ENCODE results near the gene SPACA1. TPM values are rescaled to one million over a fixed set of nuclear protein-coding genes. Genes with fewer than 3 reads are reported as not detected.
"Not testable (repeated sequence)": the region's sequence is repeated elsewhere in the genome, so short reads cannot be mapped to it uniquely, and the experiment has no call there.

The SPACA1 gene, protein sequence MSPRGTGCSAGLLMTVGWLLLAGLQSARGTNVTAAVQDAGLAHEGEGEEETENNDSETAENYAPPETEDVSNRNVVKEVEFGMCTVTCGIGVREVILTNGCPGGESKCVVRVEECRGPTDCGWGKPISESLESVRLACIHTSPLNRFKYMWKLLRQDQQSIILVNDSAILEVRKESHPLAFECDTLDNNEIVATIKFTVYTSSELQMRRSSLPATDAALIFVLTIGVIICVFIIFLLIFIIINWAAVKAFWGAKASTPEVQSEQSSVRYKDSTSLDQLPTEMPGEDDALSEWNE
- not detected for polyA plus RNA-seq (ENCODE audit: insufficient read length in 10 of 10)
- long read RNA-seq, donor 1, result 0 reads
- long read RNA-seq, donor 2, result 0 reads
- long read RNA-seq, donor 3, result 0 reads
- long read RNA-seq, donor 4, result 0 reads
- long read RNA-seq, donor 5, result 0 reads
- long read RNA-seq, donor 6, result 0 reads
- long read RNA-seq, donor 7, result 0 reads
- long read RNA-seq, donor 8, result 0 reads
- long read RNA-seq, donor 9, result 0 reads

- peak in 1 of 3 donors; percentile 2 for DNase-seq
Observed at GRCh38 chr6:88047510-88048150, at the start of gene SPACA1. TSS of gene SPACA1 (plus strand) at chr6:88047841. CDS start at chr6:88047906, 65 bp downstream.

DNA sequence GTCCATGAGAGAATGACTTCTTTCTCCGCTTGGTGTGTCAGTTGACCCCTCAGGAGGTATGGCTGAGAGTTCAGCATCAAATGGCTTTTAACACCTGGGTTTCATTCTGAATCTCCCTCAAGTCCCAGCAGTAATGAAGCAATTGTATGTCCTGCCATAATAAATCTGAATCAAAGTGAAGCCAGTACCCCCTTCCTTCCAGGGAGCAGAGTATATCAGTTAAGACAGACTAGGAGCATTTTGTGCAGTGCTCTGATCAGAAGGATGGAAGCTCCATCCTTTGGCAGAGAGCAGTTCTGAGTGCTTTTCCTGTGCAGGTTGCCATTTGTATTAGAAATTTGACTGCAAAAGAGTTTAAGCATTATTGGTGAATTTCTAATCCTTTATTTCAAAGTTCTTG lies 46.9 kb upstream of the SPACA1 start:
- no peak for DNase-seq

- not testable (repeated sequence) for DNase-seq
Observed at GRCh38 chr6:88001279-88001678, 46.4 kb upstream of the SPACA1 start.

- DNase-seq, result no peak
Observed at GRCh38 chr6:88004707-88005106, 42.9 kb upstream of the SPACA1 start.

DNA sequence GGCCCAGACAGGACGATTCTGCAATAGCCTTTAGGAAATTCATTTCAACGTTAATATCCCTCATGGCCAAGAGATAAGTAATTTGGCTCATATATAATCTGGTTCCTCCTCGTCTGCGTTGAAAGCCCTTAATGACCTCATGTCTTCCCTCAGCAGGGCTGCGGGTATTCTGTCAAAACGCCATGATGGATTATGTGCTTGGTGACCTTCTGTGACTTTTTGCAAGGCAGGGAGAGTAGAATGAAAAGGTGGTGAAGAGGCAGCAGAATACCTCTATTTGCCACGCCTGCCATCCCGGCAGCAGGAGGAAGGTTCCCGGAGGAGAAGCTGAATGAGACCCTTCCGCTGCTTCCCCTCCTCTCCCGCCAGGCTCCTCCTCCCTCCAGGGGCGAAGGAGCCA lies 41.1 kb upstream of the SPACA1 start:
- DNase-seq, result no peak

- DNase-seq, result no peak
Observed at GRCh38 chr6:88008411-88008810, 39.2 kb upstream of the SPACA1 start.

- DNase-seq, result no peak
Observed at GRCh38 chr6:88008831-88009231, 38.8 kb upstream of the SPACA1 start.

GRCh38 chr6:88013015-88013414 lies 34.6 kb upstream of the SPACA1 start:
- DNase-seq, result no peak

DNA sequence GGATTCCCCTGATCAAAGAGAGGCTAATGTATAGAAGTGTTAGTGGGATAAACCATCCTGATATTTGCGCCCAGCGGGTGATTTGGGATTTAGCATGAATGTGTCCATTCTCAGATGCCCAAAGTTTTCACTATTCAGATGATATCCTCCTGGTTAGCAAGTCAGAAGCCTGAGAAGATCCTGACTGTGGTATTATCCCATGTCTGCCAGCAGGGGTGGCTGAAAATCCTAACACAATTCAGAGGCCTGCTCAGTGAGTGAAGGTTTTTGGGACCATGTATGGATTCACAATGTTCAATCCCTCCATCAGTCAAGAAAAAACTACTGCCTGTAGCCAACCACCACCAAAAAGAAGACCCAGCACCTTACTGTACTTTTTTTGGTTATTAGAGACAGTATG lies 34.1 kb upstream of the SPACA1 start:
- DNase-seq, result no peak

GRCh38 chr6:88020439-88020838 lies 27.2 kb upstream of the SPACA1 start:
- no peak for DNase-seq

GRCh38 chr6:88024696-88025095 lies 22.9 kb upstream of the SPACA1 start:
- DNase-seq, result no peak

- DNase-seq, result no peak
Observed at GRCh38 chr6:88031550-88031949, 16.1 kb upstream of the SPACA1 start.

- no peak for DNase-seq
Observed at GRCh38 chr6:88044530-88044929, 3.1 kb upstream of the SPACA1 start.

DNA sequence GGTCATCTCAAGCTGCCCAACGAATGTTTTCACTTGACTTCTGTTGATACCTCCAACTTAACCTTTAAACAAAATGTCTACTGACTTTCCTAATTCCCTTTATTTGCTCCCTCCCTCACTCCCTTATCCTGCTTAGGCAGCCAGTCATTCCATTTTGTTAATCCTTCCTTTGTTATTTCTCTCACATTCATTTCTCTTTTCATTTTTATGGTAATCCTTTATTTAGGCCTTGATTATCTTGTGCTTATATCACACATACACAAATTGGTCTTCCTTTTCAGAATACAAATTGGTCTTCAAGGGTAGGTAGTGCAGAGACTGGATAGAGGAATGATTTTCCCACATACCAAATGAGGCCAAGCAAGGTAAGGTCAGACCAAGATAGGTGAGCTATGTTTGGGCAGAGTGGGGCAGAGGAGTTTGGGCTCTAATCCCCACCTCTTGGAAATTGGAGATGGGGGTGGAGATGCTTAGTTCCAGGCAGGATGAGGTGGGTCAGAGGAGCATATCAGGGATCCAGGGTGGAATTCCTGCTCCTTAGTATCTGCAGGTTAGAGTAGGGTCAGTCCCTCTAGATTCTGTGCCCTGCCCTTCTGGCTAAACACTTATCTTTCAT lies 2.0 kb upstream of the SPACA1 start:
- no peak for DNase-seq

- no peak for DNase-seq
Observed at GRCh38 chr6:88048578-88048977, 937 bp downstream of the SPACA1 start.

DNA sequence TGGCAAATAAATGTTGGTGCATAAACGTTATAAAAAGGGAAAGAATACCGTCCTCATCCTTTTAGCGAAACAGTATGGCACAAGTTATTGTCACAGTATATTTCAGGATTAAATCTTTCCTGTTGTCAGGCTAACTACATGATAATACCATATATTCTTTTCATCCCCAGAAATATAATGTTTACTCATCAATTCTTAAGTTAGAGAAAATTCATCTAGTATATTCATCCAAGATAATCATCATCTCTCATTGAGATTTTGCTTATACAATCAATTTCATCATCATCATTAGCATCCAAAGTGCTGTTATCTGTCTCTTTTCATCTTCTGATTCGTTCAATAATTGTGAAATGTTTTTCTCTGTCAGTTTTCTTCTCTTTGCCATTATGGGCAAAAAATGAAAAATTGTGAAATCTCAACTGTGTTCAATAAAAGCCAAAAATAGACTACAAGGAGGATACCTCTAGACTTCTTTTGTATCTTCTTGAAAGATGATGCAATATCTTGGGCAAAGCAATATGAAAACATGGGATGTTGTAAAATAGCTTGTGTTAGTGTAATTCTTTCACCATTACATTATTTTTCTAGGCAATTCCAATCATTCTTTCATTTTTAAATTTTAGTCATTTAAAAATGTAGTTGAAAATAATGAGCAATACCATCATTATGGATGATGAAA lies 2.6 kb downstream of the SPACA1 start:
- no peak for DNase-seq

- no peak for DNase-seq
Observed at GRCh38 chr6:88059191-88059590, 11.6 kb downstream of the SPACA1 start.

- DNase-seq, result no peak
Observed at GRCh38 chr6:88062376-88062775, 14.7 kb downstream of the SPACA1 start.

GRCh38 chr6:88072462-88072861 lies 24.8 kb downstream of the SPACA1 start:
- no peak for DNase-seq

DNA sequence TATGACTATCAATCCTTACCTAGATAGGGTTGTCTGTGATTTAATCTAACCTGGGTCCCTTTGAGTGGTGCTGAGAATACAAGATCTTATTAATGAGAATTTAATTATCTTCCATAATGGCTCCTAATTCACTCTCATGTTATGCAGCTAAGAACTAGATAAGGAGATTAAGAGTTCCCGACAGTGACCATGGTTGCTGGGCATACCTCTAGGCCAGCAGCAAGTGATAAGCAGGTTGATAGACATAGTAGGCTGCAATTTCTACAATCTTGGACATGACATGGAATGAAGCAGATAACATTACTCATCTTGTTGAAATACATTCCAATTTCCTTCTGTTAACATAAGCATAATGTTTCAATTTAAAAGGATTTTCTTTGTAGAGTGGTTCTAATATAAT lies 27.1 kb downstream of the SPACA1 start:
- no peak for DNase-seq

DNA sequence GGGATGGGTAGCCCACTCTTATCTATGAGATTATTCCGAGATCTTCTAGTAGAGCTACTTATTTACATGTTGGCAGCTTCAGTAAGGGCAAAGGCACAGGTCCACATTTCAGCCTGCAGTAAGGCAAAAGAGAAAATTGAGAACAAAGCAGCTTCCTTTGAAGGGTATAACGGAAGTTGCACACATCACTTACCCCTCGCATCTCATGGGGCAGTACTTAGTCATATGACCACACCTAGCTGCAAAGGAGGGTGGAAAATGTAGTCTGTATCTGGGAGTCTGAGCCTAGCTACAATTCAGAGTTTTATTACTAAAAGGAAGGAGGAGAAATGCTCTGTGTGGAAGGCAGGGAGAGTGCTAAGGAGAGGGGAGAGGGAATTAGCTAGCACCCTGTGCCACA lies 29.7 kb downstream of the SPACA1 start:
- no peak for DNase-seq

- no peak for DNase-seq
Observed at GRCh38 chr6:88086792-88087191, 39.2 kb downstream of the SPACA1 start.

Data from muscle of back (tissue), 13 donors.